HG03575 (cell line): Measurements from ENCODE around the gene NOP58.
"Not testable (repeated sequence)": the region's sequence is repeated elsewhere in the genome, so short reads cannot be mapped to it uniquely, and the experiment has no call there.

ENCODE experiments used
- ATAC-seq: cut with Tn5 transposase; IDR thresholded peaks from one replicate; pipeline ENCODE4 v1.9.1; 2021; ENCODE audit not compliant: unreplicated experiment, insufficient number of reproducible peaks, low FRiP score; ENCODE audit errors: extremely low read depth

The NOP58 gene, protein sequence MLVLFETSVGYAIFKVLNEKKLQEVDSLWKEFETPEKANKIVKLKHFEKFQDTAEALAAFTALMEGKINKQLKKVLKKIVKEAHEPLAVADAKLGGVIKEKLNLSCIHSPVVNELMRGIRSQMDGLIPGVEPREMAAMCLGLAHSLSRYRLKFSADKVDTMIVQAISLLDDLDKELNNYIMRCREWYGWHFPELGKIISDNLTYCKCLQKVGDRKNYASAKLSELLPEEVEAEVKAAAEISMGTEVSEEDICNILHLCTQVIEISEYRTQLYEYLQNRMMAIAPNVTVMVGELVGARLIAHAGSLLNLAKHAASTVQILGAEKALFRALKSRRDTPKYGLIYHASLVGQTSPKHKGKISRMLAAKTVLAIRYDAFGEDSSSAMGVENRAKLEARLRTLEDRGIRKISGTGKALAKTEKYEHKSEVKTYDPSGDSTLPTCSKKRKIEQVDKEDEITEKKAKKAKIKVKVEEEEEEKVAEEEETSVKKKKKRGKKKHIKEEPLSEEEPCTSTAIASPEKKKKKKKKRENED

DNA sequence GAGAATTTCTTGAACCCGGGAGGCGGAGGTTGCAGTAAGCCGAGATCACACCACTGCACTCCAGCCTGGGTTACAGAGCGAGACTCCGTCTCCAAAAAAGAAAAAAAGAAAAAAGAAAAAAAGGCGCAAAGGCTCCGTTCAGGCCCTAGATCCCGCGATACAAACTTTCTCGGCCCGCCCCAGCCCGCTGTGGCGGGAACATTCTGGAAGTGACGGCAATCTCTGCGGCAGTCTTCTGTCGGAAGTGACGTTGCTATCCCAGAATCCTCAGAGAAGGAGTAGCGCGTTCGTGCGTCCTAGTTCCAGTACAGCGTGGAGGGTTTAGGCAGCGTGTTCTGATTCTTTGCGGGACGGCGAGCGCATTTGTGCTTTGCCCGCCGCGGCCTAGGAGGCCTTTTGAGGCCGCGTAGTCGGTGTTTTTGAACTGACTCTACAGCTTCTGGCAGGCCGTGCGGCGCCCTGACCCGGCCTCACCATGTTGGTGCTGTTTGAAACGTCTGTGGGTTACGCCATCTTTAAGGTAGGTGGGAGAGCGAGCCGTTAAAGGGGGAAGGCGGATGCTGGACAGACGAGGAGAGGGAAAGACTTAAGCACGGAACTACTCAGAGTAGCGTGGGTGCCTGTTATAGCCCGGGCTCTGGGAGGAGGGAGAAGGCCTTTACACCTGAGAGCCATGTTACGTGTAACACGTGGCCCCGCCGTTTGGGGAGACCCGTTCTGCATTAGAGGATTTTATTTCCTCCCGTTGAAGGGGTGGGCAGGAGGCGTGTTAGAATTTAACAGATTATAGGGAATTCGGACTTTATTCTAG is at the start of gene NOP58:
NOP58 (plus strand) TSS at position 297 of the 811 bp plus-strand sequence; CDS start at position 476, 179 bp downstream.
- peak; percentile 61 for ATAC-seq

- ATAC-seq, result no peak
Measured at GRCh38 chr2:202221873-202222272, 43.7 kb upstream of the NOP58 start.

- no peak for ATAC-seq
Measured at GRCh38 chr2:202237787-202238233, 27.8 kb upstream of the NOP58 start.

DNA sequence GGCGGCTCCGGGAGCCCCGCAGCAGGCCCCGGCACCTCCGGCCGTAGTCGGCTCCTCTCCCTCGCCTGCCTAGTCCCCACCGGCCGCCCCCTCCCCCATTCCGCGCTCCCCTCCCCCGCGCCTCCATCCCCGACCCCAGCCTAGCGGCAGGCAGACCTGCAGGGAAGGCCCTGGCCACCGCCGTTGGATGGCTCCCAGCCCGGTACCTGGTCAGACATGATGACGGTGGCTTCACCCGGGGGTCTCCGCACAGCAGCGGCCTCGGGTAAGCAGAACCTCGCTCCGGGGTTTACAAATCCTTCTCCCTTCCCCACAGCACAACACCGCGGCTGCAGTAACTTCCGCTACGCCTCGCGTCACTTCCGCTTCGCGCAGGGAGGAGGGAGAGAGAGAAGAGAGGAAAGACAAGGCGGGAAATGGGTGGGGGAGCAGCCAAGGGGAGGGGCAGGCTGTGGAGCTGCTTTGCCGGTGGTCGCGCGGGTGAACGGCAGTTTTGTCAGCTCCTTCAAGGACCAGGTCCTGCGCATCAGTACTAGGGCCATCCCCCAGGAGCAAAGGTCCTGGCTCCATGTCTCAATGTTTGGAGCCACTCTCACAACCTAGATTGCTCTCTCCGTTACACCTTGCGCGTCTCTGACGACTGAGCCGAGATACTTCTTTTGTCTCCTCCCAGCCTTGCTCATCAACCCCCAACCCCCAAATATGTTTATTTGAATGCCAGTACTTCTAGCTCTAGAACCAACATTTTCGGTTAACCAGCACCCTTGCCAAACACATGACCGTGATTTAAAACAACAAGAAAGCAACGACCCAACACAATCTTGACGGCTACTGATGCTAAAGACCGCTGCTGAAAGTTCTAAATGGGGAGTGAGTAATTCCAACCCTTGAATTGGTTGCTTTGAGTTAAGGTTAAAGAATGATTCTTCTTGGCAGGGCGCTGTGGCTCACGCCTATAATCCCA is 27.0 kb upstream of the NOP58 start, which contains the start of gene SUMO1:
SUMO1 (minus strand) TSS at position 364 of the 964 bp plus-strand sequence; CDS start at position 218, 146 bp downstream.
- no peak for ATAC-seq

DNA sequence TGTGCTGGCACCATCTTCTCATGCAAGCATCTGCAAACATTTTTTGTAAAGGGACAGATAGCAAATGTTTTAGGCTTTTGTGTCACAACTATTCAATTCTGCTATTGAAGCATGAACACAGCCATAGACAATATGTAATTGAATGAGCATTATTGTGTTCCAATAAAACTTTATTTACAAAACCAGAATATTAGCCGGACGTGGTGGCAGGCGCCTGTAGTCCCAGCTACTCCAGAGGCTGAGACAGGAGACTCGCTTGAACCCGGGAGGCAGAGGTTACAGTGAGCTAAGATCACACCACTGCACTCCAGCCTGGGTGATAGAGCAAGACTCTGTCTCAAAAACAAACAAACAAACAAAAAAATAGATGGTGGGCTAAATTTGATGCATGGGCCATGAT is 17.9 kb upstream of the NOP58 start:
- ATAC-seq, result not testable (repeated sequence)

- ATAC-seq, result no peak
Measured at GRCh38 chr2:202249521-202250253, 15.9 kb upstream of the NOP58 start.

DNA sequence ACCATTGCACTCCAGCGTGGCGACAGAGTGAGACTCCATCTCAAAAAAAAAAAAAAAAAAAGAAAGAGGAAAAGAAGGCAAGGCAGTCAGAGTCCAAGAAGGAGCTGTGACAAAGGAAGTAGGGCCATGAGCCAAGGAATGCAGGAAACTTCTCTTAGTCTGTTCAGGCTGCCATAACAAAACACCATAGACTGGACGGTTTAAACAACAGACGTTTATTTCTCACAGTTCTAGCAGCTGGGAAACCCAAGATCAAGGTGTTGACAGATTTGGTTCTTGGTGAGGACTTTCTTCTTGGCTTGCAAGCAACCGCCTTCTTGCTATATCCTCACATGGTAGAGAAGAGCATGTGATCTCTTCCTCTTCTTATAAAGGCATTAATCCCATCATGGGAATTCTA is 14.1 kb upstream of the NOP58 start:
- no peak for ATAC-seq

GRCh38 chr2:202261531-202261930 is 4.0 kb upstream of the NOP58 start:
- ATAC-seq, result no peak

- ATAC-seq, result no peak
Measured at GRCh38 chr2:202267495-202267894, 1.9 kb downstream of the NOP58 start.

GRCh38 chr2:202269585-202269984 is 4.0 kb downstream of the NOP58 start:
- ATAC-seq, result no peak

DNA sequence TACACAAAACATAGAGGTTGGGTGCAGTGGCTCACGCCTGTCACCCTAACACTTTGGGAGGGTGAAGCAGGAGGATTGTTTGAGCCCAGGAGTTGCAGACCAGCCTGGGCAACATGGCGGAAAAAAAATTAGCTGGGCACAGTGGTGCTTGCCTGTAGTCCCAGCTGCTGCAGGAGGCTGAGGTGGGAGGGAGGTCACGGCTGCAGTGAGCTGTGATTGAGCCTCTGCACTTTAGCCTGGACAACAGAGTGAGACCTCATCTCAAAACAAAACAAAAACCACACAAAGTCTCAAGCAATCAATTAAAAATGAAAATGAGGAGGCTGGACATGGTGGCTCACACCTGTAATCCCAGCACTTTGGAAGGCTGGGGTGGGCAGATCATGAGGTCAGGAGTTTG is 4.9 kb downstream of the NOP58 start:
- no peak for ATAC-seq

GRCh38 chr2:202276078-202276720 is 10.6 kb downstream of the NOP58 start:
- ATAC-seq, result not testable (repeated sequence)

DNA sequence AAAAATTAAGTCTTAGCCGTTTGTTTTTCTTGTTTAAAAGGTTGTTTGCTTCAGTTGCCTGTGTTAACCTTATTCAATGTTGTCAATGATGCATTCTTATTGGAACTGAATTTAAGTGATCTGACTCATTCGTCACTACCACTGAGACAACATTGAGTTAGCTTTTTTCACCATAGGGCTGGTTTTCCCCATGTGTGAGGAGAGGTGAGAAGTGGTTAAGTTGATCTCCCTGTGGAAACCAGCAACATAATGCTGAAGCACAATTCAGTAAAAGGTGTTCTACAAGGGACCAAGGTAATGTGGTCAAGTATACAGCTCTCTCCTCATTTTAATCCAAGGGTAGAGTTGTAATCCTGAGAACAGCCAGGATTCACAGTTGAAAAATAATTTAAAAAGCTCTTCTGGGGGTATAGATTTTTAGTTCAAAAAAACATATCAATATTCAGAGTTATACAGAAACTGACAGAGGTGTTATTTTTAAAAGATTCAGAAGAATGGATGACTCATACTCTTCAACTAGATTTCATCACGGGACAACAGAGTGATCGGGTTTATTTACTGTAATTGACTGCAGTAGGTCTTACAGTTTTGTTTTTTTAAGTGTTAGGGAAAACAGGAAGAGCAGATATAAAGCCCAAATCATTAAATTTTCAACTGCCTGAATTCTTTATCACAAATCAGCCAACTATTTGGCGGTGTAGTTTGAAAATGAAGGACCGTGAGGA is 12.6 kb downstream of the NOP58 start:
- no peak for ATAC-seq

DNA sequence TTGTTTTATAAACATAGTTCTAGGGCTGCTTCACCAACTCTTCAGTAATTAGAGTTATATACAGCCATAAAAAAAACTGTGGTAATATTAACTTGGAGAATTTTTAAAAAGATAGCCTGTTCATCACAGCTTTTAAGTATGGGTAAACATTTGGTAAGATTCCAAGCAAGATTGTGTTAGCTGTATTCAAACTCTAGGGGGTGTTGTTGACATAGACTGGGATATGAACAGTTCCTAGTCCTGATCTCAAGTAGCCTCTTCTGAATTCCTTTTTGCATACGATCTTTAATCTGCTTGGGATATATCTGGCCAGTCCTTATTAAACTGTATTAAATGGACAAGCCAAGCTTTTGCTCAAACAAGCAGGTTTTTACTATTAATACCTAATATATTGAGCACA is 13.4 kb downstream of the NOP58 start:
- no peak for ATAC-seq

GRCh38 chr2:202286595-202286994 is 21.0 kb downstream of the NOP58 start:
- ATAC-seq, result no peak

GRCh38 chr2:202289394-202290204 is 24.0 kb downstream of the NOP58 start:
- ATAC-seq, result no peak
